Activated CD8-positive, alpha-beta T cell treated with anti-CD3 and anti-CD28 coated beads, Interleukin-2, amount 10 ng/mL, durations not matched to agents 7 days and 5 days (primary cell): ENCODE results near the gene KIAA1755. TPM values are rescaled to one million over a fixed set of nuclear protein-coding genes. Genes with fewer than 3 reads are reported as not detected.

Experiments used
- ATAC-seq: fragments of 150-1000 bp; cut with Tn5 transposase; one replicate; pipeline ENCODE4 v1.10.0; 2021; ENCODE audit warnings: moderate library complexity
- CTCF ChIA-PET: fragments of 350-600 bp; sonication (Branson Sonifier 250); formaldehyde crosslinking; loops from one replicate; lab custom pipeline; 2021; ENCODE audit warnings: antibody characterized with exemption; lab: Charles Lee
- POLR2A ChIA-PET: fragments of 350-600 bp; sonication (Branson Sonifier 250); formaldehyde crosslinking; loops from one replicate; lab custom pipeline; 2021; ENCODE audit warnings: antibody characterized with exemption; lab: Charles Lee
- DNase-seq: peaks from one replicate; pipeline ENCODE4 v3.0.0-alpha.2; 2020
- H3K27ac Mint-ChIP-seq: one replicate; pipeline ENCODE4 v1.8.0; 2021; ENCODE audit warnings: mild to moderate bottlenecking, mixed read lengths
- H3K27me3 Mint-ChIP-seq: one replicate; pipeline ENCODE4 v1.8.0; 2021; ENCODE audit warnings: low read depth, mixed read lengths
- H3K36me3 Mint-ChIP-seq: one replicate; pipeline ENCODE4 v1.8.0; 2021; ENCODE audit warnings: low read depth, mixed read lengths
- H3K4me1 Mint-ChIP-seq: one replicate; pipeline ENCODE4 v1.8.0; 2021; ENCODE audit warnings: low read depth, mixed read lengths
- H3K4me3 Mint-ChIP-seq: one replicate; pipeline ENCODE4 v1.8.0; 2021; ENCODE audit warnings: mild to moderate bottlenecking, mixed read lengths
- H3K9me3 Mint-ChIP-seq: one replicate; pipeline ENCODE4 v1.8.0; 2022; ENCODE audit warnings: mixed read lengths; ENCODE audit not compliant: insufficient read depth
- total RNA-seq, 2 experiments: library from RNA; stranded (reverse); gene quantifications; one replicate each; pipeline ENCODE4 v1.2.3, GENCODE V29; 2021

The KIAA1755 gene
- total RNA-seq, 2 experiments from 2014 or later = not detected

GRCh38 chr20:38195521-38195920 lies 65.0 kb downstream of the KIAA1755 start:
- peaks cover 3% of the 10 kb centered on the region for H3K27me3 Mint-ChIP-seq
- H3K4me1 Mint-ChIP-seq = no peaks in the 10 kb centered on the region
- no peak for ATAC-seq
- POLR2A ChIA-PET = no interaction called here
- H3K27ac Mint-ChIP-seq = no peak overlapping the region
- no peaks in the 10 kb centered on the region for H3K36me3 Mint-ChIP-seq
- no peak for DNase-seq
- no peaks in the 10 kb centered on the region for H3K9me3 Mint-ChIP-seq
- no peak overlapping the region for H3K4me3 Mint-ChIP-seq
- CTCF ChIA-PET = interaction anchor here (1.4 kb wide), 1 partner anchor 26 kb away, joined by 5 read pairs; no protein-coding TSS in a partner anchor

GRCh38 chr20:38194971-38195504 lies 65.5 kb downstream of the KIAA1755 start:
- ATAC-seq (no peak), DNase-seq (no peak)
- no peaks in the 10 kb centered on the region for H3K9me3 Mint-ChIP-seq
- H3K4me1 Mint-ChIP-seq = no peaks in the 10 kb centered on the region
- no peak overlapping the region for H3K4me3 Mint-ChIP-seq
- H3K27me3 Mint-ChIP-seq = peaks cover 3% of the 10 kb centered on the region
- H3K27ac Mint-ChIP-seq = no peak overlapping the region
- no peaks in the 10 kb centered on the region for H3K36me3 Mint-ChIP-seq
- CTCF ChIA-PET = no interaction called here
- POLR2A ChIA-PET = no interaction called here

- Mint-ChIP-seq H3K4me3 (no peak overlapping the region), H3K4me1 (no peaks in the 10 kb centered on the region), H3K9me3 (no peaks in the 10 kb centered on the region), H3K36me3 (no peaks in the 10 kb centered on the region), H3K27me3 (peaks cover 3% of the 10 kb centered on the region), H3K27ac (no peak overlapping the region)
- no peak for DNase-seq
- CTCF ChIA-PET = interaction anchor here (1.4 kb wide), 1 partner anchor 28 kb away, joined by 4 read pairs; no protein-coding TSS in a partner anchor
- POLR2A ChIA-PET = no interaction called here
- ATAC-seq = no peak
These were observed 66.9 kb downstream of the KIAA1755 start for GRCh38 chr20:38193586-38194105.

- ATAC-seq = no peak
- Mint-ChIP-seq H3K9me3 (no peaks in the 10 kb centered on the region), H3K4me1 (no peaks in the 10 kb centered on the region), H3K27me3 (peaks cover 3% of the 10 kb centered on the region), H3K4me3 (no peak overlapping the region), H3K27ac (no peak overlapping the region), H3K36me3 (no peaks in the 10 kb centered on the region)
- ChIA-PET POLR2A (no interaction called here), CTCF (no interaction called here)
- DNase-seq = no peak
These were observed 68.1 kb downstream of the KIAA1755 start for GRCh38 chr20:38192323-38192885.

DNA sequence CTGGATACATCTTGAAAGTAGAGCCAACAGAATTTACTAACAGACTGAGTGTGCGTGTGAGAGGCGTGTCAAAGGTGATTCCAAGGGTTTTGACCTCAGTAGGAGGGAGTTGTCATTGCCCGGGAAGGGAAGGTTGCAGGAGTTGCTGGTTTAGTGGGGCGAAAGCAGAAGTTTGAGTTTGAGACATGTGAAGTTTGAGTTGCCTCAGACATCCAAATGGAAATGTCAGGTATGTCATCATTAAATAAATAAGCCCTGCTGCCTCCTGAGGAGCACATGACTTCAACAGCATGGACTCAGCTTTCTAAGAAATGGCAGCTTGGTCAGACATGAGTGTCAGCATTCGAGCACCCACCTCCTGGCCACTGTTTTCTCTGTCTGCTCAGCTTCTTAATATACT lies 68.9 kb downstream of the KIAA1755 start:
- ATAC-seq (no peak), DNase-seq (no peak)
- Mint-ChIP-seq H3K27ac (no peak overlapping the region), H3K9me3 (no peaks in the 10 kb centered on the region), H3K4me3 (no peak overlapping the region), H3K27me3 (peaks cover under 1% of the 10 kb centered on the region), H3K36me3 (no peaks in the 10 kb centered on the region), H3K4me1 (no peaks in the 10 kb centered on the region)
- CTCF ChIA-PET = no interaction called here
- POLR2A ChIA-PET = no interaction called here

- CTCF ChIA-PET = interaction anchor here (1.1 kb wide), 1 partner anchor 31 kb away, joined by 4 read pairs; no protein-coding TSS in a partner anchor
These were observed 69.6 kb downstream of the KIAA1755 start for GRCh38 chr20:38190936-38191371.

GRCh38 chr20:38190166-38190565 lies 70.4 kb downstream of the KIAA1755 start:
- H3K36me3 Mint-ChIP-seq = no peaks in the 10 kb centered on the region
- ChIA-PET CTCF (interaction anchor here (1.1 kb wide), 1 partner anchor 32 kb away, joined by 4 read pairs; no protein-coding TSS in a partner anchor), POLR2A (no interaction called here)
- ATAC-seq (no peak), DNase-seq (no peak)
- no peaks in the 10 kb centered on the region for H3K9me3 Mint-ChIP-seq
- no peak overlapping the region for H3K4me3 Mint-ChIP-seq
- peaks cover 2% of the 10 kb centered on the region for H3K27me3 Mint-ChIP-seq
- no peaks in the 10 kb centered on the region for H3K4me1 Mint-ChIP-seq
- no peak overlapping the region for H3K27ac Mint-ChIP-seq

More at GRCh38 chr20:38190936-38191371, 69.6 kb downstream of the KIAA1755 start:
- Mint-ChIP-seq H3K4me1 (no peaks in the 10 kb centered on the region), H3K27ac (no peak overlapping the region), H3K9me3 (no peaks in the 10 kb centered on the region), H3K27me3 (peaks cover 2% of the 10 kb centered on the region), H3K36me3 (no peaks in the 10 kb centered on the region), H3K4me3 (no peak overlapping the region)
- ATAC-seq (no peak), DNase-seq (no peak)
- POLR2A ChIA-PET = no interaction called here

- no peaks in the 10 kb centered on the region for H3K9me3 Mint-ChIP-seq
- H3K27me3 Mint-ChIP-seq = peaks cover 5% of the 10 kb centered on the region
- POLR2A ChIA-PET = no interaction called here
- CTCF ChIA-PET = no interaction called here
- H3K36me3 Mint-ChIP-seq = no peaks in the 10 kb centered on the region
- H3K4me1 Mint-ChIP-seq = no peaks in the 10 kb centered on the region
- H3K27ac Mint-ChIP-seq = no peak overlapping the region
- no peak for DNase-seq
- H3K4me3 Mint-ChIP-seq = no peak overlapping the region
- ATAC-seq = no peak
These were observed 73.0 kb downstream of the KIAA1755 start for GRCh38 chr20:38187517-38187916.

- ATAC-seq (no peak), DNase-seq (no peak)
- Mint-ChIP-seq H3K4me1 (no peaks in the 10 kb centered on the region), H3K27ac (no peak overlapping the region), H3K4me3 (no peak overlapping the region), H3K36me3 (no peaks in the 10 kb centered on the region), H3K9me3 (no peaks in the 10 kb centered on the region), H3K27me3 (peaks cover 5% of the 10 kb centered on the region)
- POLR2A ChIA-PET = no interaction called here
- CTCF ChIA-PET = no interaction called here
These were observed 73.7 kb downstream of the KIAA1755 start for GRCh38 chr20:38186788-38187221.

- ATAC-seq = no peak
- Mint-ChIP-seq H3K4me1 (no peaks in the 10 kb centered on the region), H3K27ac (no peak overlapping the region), H3K4me3 (no peak overlapping the region), H3K9me3 (no peaks in the 10 kb centered on the region), H3K36me3 (no peaks in the 10 kb centered on the region), H3K27me3 (peaks cover 10% of the 10 kb centered on the region)
- ChIA-PET CTCF (no interaction called here), POLR2A (no interaction called here)
- no peak for DNase-seq
These were observed 76.4 kb downstream of the KIAA1755 start for GRCh38 chr20:38184101-38184500.

DNA sequence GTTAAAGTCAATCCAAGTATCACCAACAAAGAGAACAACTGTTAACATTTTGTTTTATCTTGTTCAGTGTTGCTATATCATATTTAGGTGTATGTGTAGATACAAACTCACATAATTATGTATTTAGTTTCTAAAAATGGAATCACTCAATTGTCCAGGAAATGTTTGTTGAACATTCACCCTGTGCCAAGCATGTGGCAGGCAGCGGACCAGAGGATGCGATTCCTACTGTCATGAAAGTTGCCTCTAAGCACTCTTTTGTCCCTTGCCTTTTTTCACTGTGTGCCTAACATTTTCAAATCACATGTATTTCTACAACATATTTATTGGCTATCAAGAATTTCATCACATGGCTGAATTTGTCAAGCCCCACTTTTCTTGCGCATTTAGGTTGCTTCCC lies 78.6 kb downstream of the KIAA1755 start:
- H3K27ac Mint-ChIP-seq = no peak overlapping the region
- H3K27me3 Mint-ChIP-seq = peaks cover 17% of the 10 kb centered on the region
- no peak overlapping the region for H3K4me3 Mint-ChIP-seq
- no peaks in the 10 kb centered on the region for H3K36me3 Mint-ChIP-seq
- POLR2A ChIA-PET = no interaction called here
- CTCF ChIA-PET = no interaction called here
- H3K9me3 Mint-ChIP-seq = no peaks in the 10 kb centered on the region
- no peak for DNase-seq
- H3K4me1 Mint-ChIP-seq = no peaks in the 10 kb centered on the region
- no peak for ATAC-seq

DNA sequence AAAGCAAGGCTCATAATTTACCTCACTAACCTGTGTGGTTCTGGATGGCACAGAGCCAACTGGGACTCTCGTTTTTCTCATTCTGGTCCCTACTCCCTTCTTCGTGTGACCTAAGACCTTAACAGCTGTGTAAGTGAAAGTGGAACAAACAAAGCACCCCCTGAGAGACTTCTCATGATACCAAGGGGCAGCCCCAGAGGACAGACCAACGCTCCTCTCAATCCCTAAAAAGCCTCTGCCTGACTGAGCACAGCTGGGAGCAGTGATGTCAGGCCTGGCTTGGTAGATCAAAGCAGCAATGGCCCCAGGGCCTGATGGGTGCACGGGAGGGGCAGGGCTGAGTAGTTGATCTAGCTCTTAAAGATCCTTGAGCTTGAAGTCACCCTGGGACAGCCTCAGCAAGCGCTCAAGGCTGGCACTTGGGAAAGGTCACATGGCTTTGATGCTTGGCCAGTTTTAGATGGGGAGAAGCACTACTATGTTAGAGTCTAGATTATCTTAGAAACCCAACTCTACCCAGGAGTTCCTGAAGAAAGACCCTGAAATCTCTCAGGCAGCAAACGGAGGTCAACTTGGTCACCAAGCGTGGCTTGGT lies 79.2 kb downstream of the KIAA1755 start:
- Mint-ChIP-seq H3K4me3 (no peak overlapping the region), H3K36me3 (no peaks in the 10 kb centered on the region), H3K27ac (no peak overlapping the region), H3K9me3 (no peaks in the 10 kb centered on the region), H3K4me1 (no peaks in the 10 kb centered on the region), H3K27me3 (peaks cover 16% of the 10 kb centered on the region)
- ChIA-PET POLR2A (no interaction called here), CTCF (no interaction called here)
- DNase-seq = no peak
- no peak for ATAC-seq
